SU-DHL-6 (cell line): ENCODE measurements around the gene CTSA.

Source experiments
- CTCF ChIP-seq: fragments of 200-600 bp; sonication (generic); IDR thresholded peaks from one replicate; pipeline ENCODE4 v1.5.1; 2017; ENCODE audit warnings: antibody characterized with exemption, mild to moderate bottlenecking, low read length, moderate library complexity; ENCODE audit not compliant: insufficient read depth, poor library complexity, severe bottlenecking
- EZH2phosphoT487 ChIP-seq: fragments of 200-600 bp; sonication (generic), shearing (Covaris generic); conservative IDR thresholded peaks from 2 replicates; pipeline ENCODE4 v1.6.1; 2018; ENCODE audit warnings: mild to moderate bottlenecking, antibody characterized with exemption, low read length, moderate library complexity, mixed read lengths

- TF ChIP-seq CTCF, result no peak
- TF ChIP-seq EZH2phosphoT487, result no peak
Measured at GRCh38 chr20:45843506-45843905, 47.6 kb upstream of the CTSA start.
